Trophoblast cell (in vitro differentiated cells and primary cell): ENCODE results near the gene PCDHA13.
A peak's percentile ranks its signal among the peaks of the same experiment; 100 is the strongest.

Source experiments
- DNase-seq, 2 donors: peaks; one replicate each; pipeline ENCODE4 v3.0.0-alpha.2; 2016
- H2AFZ ChIP-seq: 2 replicates; pipeline ENCODE4 v1.6.1; 2013; ENCODE audit warnings: low read length, moderate library complexity, mild to moderate bottlenecking; ENCODE audit not compliant: insufficient read depth, poor library complexity
- H2AK5ac ChIP-seq: 2 replicates; pipeline ENCODE4 v1.6.1; 2013; ENCODE audit warnings: mild to moderate bottlenecking, low read length
- H2BK120ac ChIP-seq: 2 replicates; pipeline ENCODE4 v1.6.1; 2013; ENCODE audit warnings: low read length, mild to moderate bottlenecking, moderate library complexity; ENCODE audit not compliant: insufficient read depth, poor library complexity
- H2BK12ac ChIP-seq: 2 replicates; pipeline ENCODE4 v1.6.1; 2013; ENCODE audit warnings: mild to moderate bottlenecking, low read length, moderate library complexity
- H2BK5ac ChIP-seq: 2 replicates; pipeline ENCODE4 v1.6.1; 2013; ENCODE audit warnings: low read length, low read depth, moderate library complexity, mild to moderate bottlenecking; ENCODE audit not compliant: poor library complexity
- H3K14ac ChIP-seq: 2 replicates; pipeline ENCODE4 v1.6.1; 2013; ENCODE audit warnings: mild to moderate bottlenecking, low read length
- H3K18ac ChIP-seq: 2 replicates; pipeline ENCODE4 v1.6.1; 2013; ENCODE audit warnings: mild to moderate bottlenecking, low read length
- H3K23ac ChIP-seq: 2 replicates; pipeline ENCODE4 v1.6.1; 2013; ENCODE audit warnings: low read length
- H3K27ac ChIP-seq: 2 replicates; pipeline ENCODE4 v1.5.1; 2013; ENCODE audit warnings: low read depth, mild to moderate bottlenecking, inconsistent platforms, low read length, moderate library complexity
- H3K27me3 ChIP-seq: 2 replicates; pipeline ENCODE4 v1.6.1; 2013; ENCODE audit warnings: inconsistent platforms, mild to moderate bottlenecking, low read length, moderate library complexity; ENCODE audit not compliant: insufficient read depth
- H3K36me3 ChIP-seq, 2 experiments: 1 replicate in 1 of 2; 2 replicates in 1 of 2; pipeline ENCODE4 v1.6.1; 2013; ENCODE audit warnings: low read length in 2 of 2, mild to moderate bottlenecking in 2 of 2, moderate library complexity in 1 of 2; ENCODE audit not compliant: insufficient read depth in 2 of 2, control insufficient read depth in 1 of 2
- H3K4ac ChIP-seq: 2 replicates; pipeline ENCODE4 v1.6.1; 2013; ENCODE audit warnings: low read depth, mild to moderate bottlenecking, low read length, moderate library complexity
- H3K4me1 ChIP-seq, 2 experiments: 1 replicate in 1 of 2; 2 replicates in 1 of 2; pipeline ENCODE4 v1.6.1; 2013; ENCODE audit warnings: low read length in 2 of 2, mild to moderate bottlenecking in 2 of 2, moderate library complexity in 1 of 2; ENCODE audit not compliant: insufficient read depth in 2 of 2, control insufficient read depth in 1 of 2
- H3K4me2 ChIP-seq: 2 replicates; pipeline ENCODE4 v1.6.1; 2013; ENCODE audit warnings: inconsistent platforms, mild to moderate bottlenecking, low read length, moderate library complexity
- H3K4me3 ChIP-seq: 2 replicates; pipeline ENCODE4 v1.5.1; 2013; ENCODE audit warnings: mild to moderate bottlenecking, low read depth, low read length, inconsistent platforms
- H3K79me1 ChIP-seq: one replicate; pipeline ENCODE4 v1.6.1; 2013; ENCODE audit warnings: low read length
- H3K79me2 ChIP-seq: 2 replicates; pipeline ENCODE4 v1.6.1; 2013; ENCODE audit warnings: low read length, mild to moderate bottlenecking; ENCODE audit not compliant: control insufficient read depth, insufficient read depth, poor library complexity
- H3K9ac ChIP-seq: 2 replicates; pipeline ENCODE4 v1.6.1; 2013; ENCODE audit warnings: mild to moderate bottlenecking, low read length
- H3K9me3 ChIP-seq: 2 replicates; pipeline ENCODE4 v1.6.1; 2013; ENCODE audit warnings: low read depth, mild to moderate bottlenecking, control low read depth, inconsistent platforms, low read length; ENCODE audit not compliant: insufficient read depth
- H4K12ac ChIP-seq: 2 replicates; pipeline ENCODE4 v1.6.1; 2013; ENCODE audit warnings: low read depth, mild to moderate bottlenecking, low read length, moderate library complexity
- H4K8ac ChIP-seq: 2 replicates; pipeline ENCODE4 v1.6.1; 2013; ENCODE audit warnings: low read depth, mild to moderate bottlenecking, low read length, moderate library complexity
- H4K91ac ChIP-seq: one replicate; pipeline ENCODE4 v1.6.1; 2013; ENCODE audit warnings: low read depth, mild to moderate bottlenecking, low read length, moderate library complexity
- WGBS: extraction: QIAGEN DNeasy Blood & Tissue Kit; methylation state at CpG from one replicate; pipeline ENCODE4 v1.1.7; 2013; ENCODE audit warnings: missing lambda C conversion rate; ENCODE audit not compliant: insufficient read length, insufficient coverage; ENCODE audit errors: extremely low coverage; 5-methylcytosine and 5-hydroxymethylcytosine counted together

Gene PCDHA13

GRCh38 chr5:140835622-140836510 is 46.1 kb upstream of the PCDHA13 start:
- no peak overlapping the region for H3K18ac ChIP-seq
- no peak overlapping the region for H3K27ac ChIP-seq
- H3K4me2 ChIP-seq: no peak overlapping the region
- H3K36me3 ChIP-seq: peaks cover 6% of the 10 kb centered on the region in 2 experiments
- no peaks in the 10 kb centered on the region for H3K4me1 ChIP-seq
- H3K79me1 ChIP-seq: no peaks in the 10 kb centered on the region
- no peak overlapping the region for H2AK5ac ChIP-seq
- no peak overlapping the region for H4K12ac ChIP-seq
- DNase-seq: no peak
- H2BK5ac ChIP-seq: no peak overlapping the region
- H3K4me3 ChIP-seq: no peak overlapping the region
- H3K9ac ChIP-seq: no peak overlapping the region
- H4K8ac ChIP-seq: no peak overlapping the region
- H2AFZ ChIP-seq: no peak overlapping the region
- no peak overlapping the region for H3K23ac ChIP-seq
- peaks cover 16% of the 10 kb centered on the region for H3K9me3 ChIP-seq
- H2BK12ac ChIP-seq: no peak overlapping the region
- no peak overlapping the region for H3K4ac ChIP-seq
- WGBS: no CpG with 5 or more reads among the region's 103 CpGs
- no peak overlapping the region for H3K14ac ChIP-seq
- no peaks in the 10 kb centered on the region for H3K79me2 ChIP-seq
- H4K91ac ChIP-seq: no peak overlapping the region
- H2BK120ac ChIP-seq: no peak overlapping the region
- no peaks in the 10 kb centered on the region for H3K27me3 ChIP-seq

GRCh38 chr5:140840978-140841962 is 40.7 kb upstream of the PCDHA13 start, which contains the start of gene PCDHA8:
TSS of gene PCDHA8 (plus strand) at chr5:140841187. CDS start at chr5:140841322, 135 bp downstream.
- Histone ChIP-seq H3K9ac (no peak within 1 kb of the TSS), H4K12ac (no peak within 1 kb of the TSS), H4K8ac (no peak within 1 kb of the TSS), H2BK12ac (no peak within 1 kb of the TSS), H3K27me3 (no peaks in the 10 kb centered on the region), H3K4me3 (no peak within 1 kb of the TSS), H3K79me2 (no peaks in the 10 kb centered on the region), H3K18ac (no peak within 1 kb of the TSS), H2AFZ (no peak within 1 kb of the TSS), H2AK5ac (no peak within 1 kb of the TSS), H3K4me1 (no peaks in the 10 kb centered on the region), H2BK5ac (no peak within 1 kb of the TSS), H3K23ac (no peak within 1 kb of the TSS), H3K14ac (no peak within 1 kb of the TSS), H3K9me3 (peaks cover 2% of the 10 kb centered on the region), H3K4me2 (peak within 1 kb of the TSS; percentile 7), H3K79me1 (no peaks in the 10 kb centered on the region), H4K91ac (no peak within 1 kb of the TSS), H3K4ac (no peak within 1 kb of the TSS), H2BK120ac (no peak within 1 kb of the TSS), H3K27ac (no peak within 1 kb of the TSS), H3K36me3 (peaks cover 0 to 2% of the 10 kb centered on the region in 2 experiments)
- no peak for DNase-seq
- WGBS: no CpG with 5 or more reads among the region's 47 CpGs

GRCh38 chr5:140842798-140843733 is 38.9 kb upstream of the PCDHA13 start:
- H3K36me3 ChIP-seq: no peaks in the 10 kb centered on the region
- H3K4me2 ChIP-seq: no peak overlapping the region
- no peak overlapping the region for H2AK5ac ChIP-seq
- no peaks in the 10 kb centered on the region for H3K9me3 ChIP-seq
- DNase-seq: no peak
- no peak overlapping the region for H3K4me3 ChIP-seq
- no peaks in the 10 kb centered on the region for H3K79me1 ChIP-seq
- no peak overlapping the region for H3K9ac ChIP-seq
- H4K91ac ChIP-seq: no peak overlapping the region
- no CpG with 5 or more reads among the region's 87 CpGs for WGBS
- no peak overlapping the region for H2BK120ac ChIP-seq
- no peak overlapping the region for H3K27ac ChIP-seq
- H4K8ac ChIP-seq: no peak overlapping the region
- no peaks in the 10 kb centered on the region for H3K79me2 ChIP-seq
- H4K12ac ChIP-seq: no peak overlapping the region
- no peaks in the 10 kb centered on the region for H3K27me3 ChIP-seq
- H3K4ac ChIP-seq: no peak overlapping the region
- H3K4me1 ChIP-seq: no peaks in the 10 kb centered on the region
- H3K23ac ChIP-seq: no peak overlapping the region
- H3K18ac ChIP-seq: no peak overlapping the region
- no peak overlapping the region for H2BK12ac ChIP-seq
- H3K14ac ChIP-seq: no peak overlapping the region
- no peak overlapping the region for H2AFZ ChIP-seq
- no peak overlapping the region for H2BK5ac ChIP-seq
